Left ventricle myocardium inferior (tissue), 1 donor: Measurements from ENCODE around the gene CASZ1. TPM values are rescaled to one million over a fixed set of nuclear protein-coding genes. Genes with fewer than 3 reads are reported as not detected.

Source experiments
- DNase-seq: peaks from one replicate; pipeline ENCODE4 v3.0.0-alpha.2; 2020
- H3K27ac ChIP-seq: fragments of 200-600 bp; replicated peaks from 2 replicates; pipeline ENCODE4 v1.8.0; 2021
- H3K27me3 ChIP-seq: fragments of 200-600 bp; 2 replicates; pipeline ENCODE4 v1.8.0; 2021; ENCODE audit warnings: low read depth
- H3K36me3 ChIP-seq: fragments of 200-600 bp; 2 replicates; pipeline ENCODE4 v1.8.0; 2021
- H3K4me1 ChIP-seq: fragments of 200-600 bp; 2 replicates; pipeline ENCODE4 v1.8.0; 2021
- H3K4me3 ChIP-seq: fragments of 200-600 bp; 2 replicates; pipeline ENCODE4 v1.8.0; 2021; ENCODE audit warnings: mild to moderate bottlenecking, moderate library complexity
- H3K9me3 ChIP-seq: fragments of 200-600 bp; replicated peaks from 2 replicates; pipeline ENCODE4 v1.8.0; 2021
- CTCF ChIP-seq: fragments of 200-600 bp; IDR thresholded peaks from 2 replicates; pipeline ENCODE4 v1.8.0; 2021; ENCODE audit warnings: antibody characterized with exemption, mild to moderate bottlenecking, borderline replicate concordance
- intact Hi-C: fragments of 100-400 bp; cut with micrococcal nuclease; formaldehyde crosslinking; loops from one replicate; pipeline ENCODE4 v1.11.0; 2022
- total RNA-seq: library from RNA; stranded (reverse); fragmentation: NEBNext Ultra II Directional; extraction: Animal tissue kit (Norgen Biotek cat#: 25700); gene quantifications from one replicate; pipeline ENCODE4 v1.2.1, GENCODE V29; 2021
- donor health status: DM: no; HTN: yes; CAD: no; lungs with severe emphysema.

Gene CASZ1
- total RNA-seq, 1 donor from 2014 or later: 56.3 TPM

- H3K4me1 ChIP-seq: peaks cover 51% of the 10 kb centered on the region
- intact Hi-C loops: no loop called here
- H3K4me3 ChIP-seq: no peak overlapping the region
- no peak for TF ChIP-seq CTCF
- H3K9me3 ChIP-seq: no peaks in the 10 kb centered on the region
- no peak overlapping the region for H3K27ac ChIP-seq
- no peak for DNase-seq
- H3K36me3 ChIP-seq: peaks cover 8% of the 10 kb centered on the region
- H3K27me3 ChIP-seq: no peaks in the 10 kb centered on the region
These were observed 198.7 kb downstream of the CASZ1 start for GRCh38 chr1:10597492-10598388.

GRCh38 chr1:10596780-10597179 lies 199.7 kb downstream of the CASZ1 start:
- peaks cover 60% of the 10 kb centered on the region for H3K4me1 ChIP-seq
- no peak for DNase-seq
- H3K9me3 ChIP-seq: no peaks in the 10 kb centered on the region
- H3K36me3 ChIP-seq: peaks cover 8% of the 10 kb centered on the region
- H3K27me3 ChIP-seq: no peaks in the 10 kb centered on the region
- no peak for TF ChIP-seq CTCF
- no peak overlapping the region for H3K4me3 ChIP-seq
- intact Hi-C loops: no loop called here
- H3K27ac ChIP-seq: no peak overlapping the region

GRCh38 chr1:10594595-10595223 lies 201.7 kb downstream of the CASZ1 start:
- no peak for DNase-seq
- intact Hi-C loops: no loop called here
- Histone ChIP-seq H3K36me3 (peaks cover 5% of the 10 kb centered on the region), H3K9me3 (no peaks in the 10 kb centered on the region), H3K4me3 (no peak overlapping the region), H3K4me1 (peaks cover 63% of the 10 kb centered on the region), H3K27ac (peak overlapping the region; percentile 41), H3K27me3 (no peaks in the 10 kb centered on the region)
- TF ChIP-seq CTCF: no peak

GRCh38 chr1:10593750-10594149 lies 202.7 kb downstream of the CASZ1 start:
- Histone ChIP-seq H3K36me3 (no peaks in the 10 kb centered on the region), H3K4me1 (peaks cover 63% of the 10 kb centered on the region), H3K9me3 (no peaks in the 10 kb centered on the region), H3K27me3 (no peaks in the 10 kb centered on the region), H3K27ac (peak overlapping the region; percentile 41), H3K4me3 (no peak overlapping the region)
- intact Hi-C loops: no loop called here
- no peak for DNase-seq
- TF ChIP-seq CTCF: no peak

GRCh38 chr1:10592373-10592772 lies 204.1 kb downstream of the CASZ1 start:
- Histone ChIP-seq H3K36me3 (no peaks in the 10 kb centered on the region), H3K4me1 (peaks cover 54% of the 10 kb centered on the region), H3K27ac (no peak overlapping the region), H3K9me3 (no peaks in the 10 kb centered on the region), H3K27me3 (no peaks in the 10 kb centered on the region), H3K4me3 (no peak overlapping the region)
- no peak for TF ChIP-seq CTCF
- intact Hi-C loops: no loop called here
- no peak for DNase-seq
